WTC11 (cell line): ENCODE measurements around the gene RILP.

ENCODE experiments used
- CBFB ChIP-seq: sonication (generic); formaldehyde crosslinking; IDR thresholded peaks from 2 replicates; pipeline ENCODE4 v1.8.1; 2022; ENCODE audit warnings: mild to moderate bottlenecking, low read depth, missing genetic modification reagents
- CREM ChIP-seq: sonication (generic); formaldehyde crosslinking; IDR thresholded peaks from 2 replicates; pipeline ENCODE4 v1.8.1; 2022; ENCODE audit warnings: mild to moderate bottlenecking, missing genetic modification reagents, moderate library complexity
- MAX ChIP-seq: sonication (generic); formaldehyde crosslinking; IDR thresholded peaks from 2 replicates; pipeline ENCODE4 v1.8.0; 2022; ENCODE audit warnings: mild to moderate bottlenecking, missing genetic modification reagents
- TP53 ChIP-seq: sonication (generic); formaldehyde crosslinking; IDR thresholded peaks from 2 replicates; pipeline ENCODE4 v1.8.1; 2023; ENCODE audit warnings: mild to moderate bottlenecking, missing genetic modification reagents
- USF2 ChIP-seq: sonication (generic); formaldehyde crosslinking; IDR thresholded peaks from 2 replicates; pipeline ENCODE4 v1.8.1; 2023; ENCODE audit warnings: mild to moderate bottlenecking, missing genetic modification reagents, moderate library complexity
- ZNF121 ChIP-seq: sonication (generic); formaldehyde crosslinking; IDR thresholded peaks from 2 replicates; pipeline ENCODE4 v1.8.0; 2023; ENCODE audit warnings: missing genetic modification reagents
- TF ChIP-seq, protein P1 (sequence below): fragments of 200-600 bp; IDR thresholded peaks from 2 replicates; pipeline ENCODE4 v1.8.0; 2022; ENCODE audit warnings: antibody characterized with exemption
- TF ChIP-seq, protein P2 (sequence below): sonication (generic); formaldehyde crosslinking; IDR thresholded peaks from 2 replicates; pipeline ENCODE4 v1.8.1; 2022; ENCODE audit warnings: mild to moderate bottlenecking, missing genetic modification reagents, moderate library complexity, borderline replicate concordance
- TF ChIP-seq, protein P3 (sequence below): sonication (generic); formaldehyde crosslinking; IDR thresholded peaks from 2 replicates; pipeline ENCODE4 v1.8.0; 2023; ENCODE audit warnings: mild to moderate bottlenecking, missing genetic modification reagents
- TF ChIP-seq, protein P4 (sequence below): sonication (generic); formaldehyde crosslinking; IDR thresholded peaks from 2 replicates; pipeline ENCODE4 v1.8.1; 2022; ENCODE audit warnings: mild to moderate bottlenecking, moderate library complexity, missing genetic modification reagents
- TF ChIP-seq, protein P5 (sequence below): sonication (generic); formaldehyde crosslinking; IDR thresholded peaks from 2 replicates; pipeline ENCODE4 v1.8.1; 2022; ENCODE audit warnings: missing genetic modification reagents, borderline replicate concordance

DNA sequence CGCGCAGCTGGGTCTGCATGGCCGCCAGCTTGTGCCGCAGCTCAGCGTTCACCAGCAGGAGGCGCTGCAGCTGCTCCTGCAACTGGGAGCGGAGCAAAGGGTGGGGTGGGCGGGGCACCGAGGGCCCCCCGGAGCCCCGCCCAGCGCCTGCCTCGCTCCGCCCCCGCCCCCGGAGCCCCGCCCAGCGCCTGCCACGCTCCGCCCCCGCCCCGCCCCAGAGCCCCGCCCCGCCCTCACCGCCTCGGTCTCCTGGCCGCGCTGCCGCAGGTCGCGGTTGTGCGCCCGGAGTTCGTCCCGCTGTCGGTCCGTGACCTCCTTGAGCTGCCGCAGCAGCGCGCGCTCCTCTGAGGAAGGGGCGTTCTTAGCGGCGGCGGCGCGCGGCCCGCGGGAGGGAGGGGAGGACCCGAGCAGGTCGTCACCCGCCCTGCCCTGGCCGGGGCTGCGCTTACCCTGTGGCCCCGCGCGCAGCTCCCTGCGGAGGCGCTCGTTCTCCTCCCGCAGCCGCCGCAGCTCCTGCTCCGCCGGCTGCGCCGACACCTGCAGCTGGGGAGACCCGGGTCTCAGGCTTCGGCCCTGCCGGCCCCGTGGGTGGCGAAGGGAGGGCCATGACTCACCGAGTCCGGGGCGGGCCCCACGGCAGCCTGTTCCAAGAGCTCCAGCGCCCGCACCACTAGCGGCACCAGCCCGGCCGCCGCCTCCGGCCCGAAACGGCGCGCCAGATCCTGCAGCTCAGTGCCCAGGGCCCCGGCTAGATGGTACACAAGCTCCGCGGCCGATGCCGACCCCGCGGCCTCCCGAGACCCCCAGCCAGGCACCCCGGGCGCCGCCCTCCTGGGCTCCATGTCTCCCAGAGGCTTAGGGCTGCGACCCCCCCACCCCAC lies 463 bp downstream of the RILP start:
- TF ChIP-seq, protein P1, sequence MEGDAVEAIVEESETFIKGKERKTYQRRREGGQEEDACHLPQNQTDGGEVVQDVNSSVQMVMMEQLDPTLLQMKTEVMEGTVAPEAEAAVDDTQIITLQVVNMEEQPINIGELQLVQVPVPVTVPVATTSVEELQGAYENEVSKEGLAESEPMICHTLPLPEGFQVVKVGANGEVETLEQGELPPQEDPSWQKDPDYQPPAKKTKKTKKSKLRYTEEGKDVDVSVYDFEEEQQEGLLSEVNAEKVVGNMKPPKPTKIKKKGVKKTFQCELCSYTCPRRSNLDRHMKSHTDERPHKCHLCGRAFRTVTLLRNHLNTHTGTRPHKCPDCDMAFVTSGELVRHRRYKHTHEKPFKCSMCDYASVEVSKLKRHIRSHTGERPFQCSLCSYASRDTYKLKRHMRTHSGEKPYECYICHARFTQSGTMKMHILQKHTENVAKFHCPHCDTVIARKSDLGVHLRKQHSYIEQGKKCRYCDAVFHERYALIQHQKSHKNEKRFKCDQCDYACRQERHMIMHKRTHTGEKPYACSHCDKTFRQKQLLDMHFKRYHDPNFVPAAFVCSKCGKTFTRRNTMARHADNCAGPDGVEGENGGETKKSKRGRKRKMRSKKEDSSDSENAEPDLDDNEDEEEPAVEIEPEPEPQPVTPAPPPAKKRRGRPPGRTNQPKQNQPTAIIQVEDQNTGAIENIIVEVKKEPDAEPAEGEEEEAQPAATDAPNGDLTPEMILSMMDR, result peak; percentile 86; the same call in 1 of the 2 replicates
- no peak for TF ChIP-seq CREM (CRISPR knock-in tag)
- TF ChIP-seq, protein P2, sequence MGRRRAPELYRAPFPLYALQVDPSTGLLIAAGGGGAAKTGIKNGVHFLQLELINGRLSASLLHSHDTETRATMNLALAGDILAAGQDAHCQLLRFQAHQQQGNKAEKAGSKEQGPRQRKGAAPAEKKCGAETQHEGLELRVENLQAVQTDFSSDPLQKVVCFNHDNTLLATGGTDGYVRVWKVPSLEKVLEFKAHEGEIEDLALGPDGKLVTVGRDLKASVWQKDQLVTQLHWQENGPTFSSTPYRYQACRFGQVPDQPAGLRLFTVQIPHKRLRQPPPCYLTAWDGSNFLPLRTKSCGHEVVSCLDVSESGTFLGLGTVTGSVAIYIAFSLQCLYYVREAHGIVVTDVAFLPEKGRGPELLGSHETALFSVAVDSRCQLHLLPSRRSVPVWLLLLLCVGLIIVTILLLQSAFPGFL (CRISPR knock-in tag), result no peak
- TF ChIP-seq, protein P3, sequence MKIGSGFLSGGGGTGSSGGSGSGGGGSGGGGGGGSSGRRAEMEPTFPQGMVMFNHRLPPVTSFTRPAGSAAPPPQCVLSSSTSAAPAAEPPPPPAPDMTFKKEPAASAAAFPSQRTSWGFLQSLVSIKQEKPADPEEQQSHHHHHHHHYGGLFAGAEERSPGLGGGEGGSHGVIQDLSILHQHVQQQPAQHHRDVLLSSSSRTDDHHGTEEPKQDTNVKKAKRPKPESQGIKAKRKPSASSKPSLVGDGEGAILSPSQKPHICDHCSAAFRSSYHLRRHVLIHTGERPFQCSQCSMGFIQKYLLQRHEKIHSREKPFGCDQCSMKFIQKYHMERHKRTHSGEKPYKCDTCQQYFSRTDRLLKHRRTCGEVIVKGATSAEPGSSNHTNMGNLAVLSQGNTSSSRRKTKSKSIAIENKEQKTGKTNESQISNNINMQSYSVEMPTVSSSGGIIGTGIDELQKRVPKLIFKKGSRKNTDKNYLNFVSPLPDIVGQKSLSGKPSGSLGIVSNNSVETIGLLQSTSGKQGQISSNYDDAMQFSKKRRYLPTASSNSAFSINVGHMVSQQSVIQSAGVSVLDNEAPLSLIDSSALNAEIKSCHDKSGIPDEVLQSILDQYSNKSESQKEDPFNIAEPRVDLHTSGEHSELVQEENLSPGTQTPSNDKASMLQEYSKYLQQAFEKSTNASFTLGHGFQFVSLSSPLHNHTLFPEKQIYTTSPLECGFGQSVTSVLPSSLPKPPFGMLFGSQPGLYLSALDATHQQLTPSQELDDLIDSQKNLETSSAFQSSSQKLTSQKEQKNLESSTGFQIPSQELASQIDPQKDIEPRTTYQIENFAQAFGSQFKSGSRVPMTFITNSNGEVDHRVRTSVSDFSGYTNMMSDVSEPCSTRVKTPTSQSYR (CRISPR knock-in tag), result no peak
- 0 out of 2 replicates have a peak, but pooled peaks have one; percentile 13 for TF ChIP-seq MAX (CRISPR knock-in tag)
- no peak for TF ChIP-seq ZNF121 (CRISPR knock-in tag)
- TF ChIP-seq, protein P4, sequence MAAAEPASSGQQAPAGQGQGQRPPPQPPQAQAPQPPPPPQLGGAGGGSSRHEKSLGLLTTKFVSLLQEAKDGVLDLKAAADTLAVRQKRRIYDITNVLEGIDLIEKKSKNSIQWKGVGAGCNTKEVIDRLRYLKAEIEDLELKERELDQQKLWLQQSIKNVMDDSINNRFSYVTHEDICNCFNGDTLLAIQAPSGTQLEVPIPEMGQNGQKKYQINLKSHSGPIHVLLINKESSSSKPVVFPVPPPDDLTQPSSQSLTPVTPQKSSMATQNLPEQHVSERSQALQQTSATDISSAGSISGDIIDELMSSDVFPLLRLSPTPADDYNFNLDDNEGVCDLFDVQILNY (CRISPR knock-in tag), result 0 out of 2 replicates have a peak, but pooled peaks have one; percentile 70
- TF ChIP-seq, protein P5, sequence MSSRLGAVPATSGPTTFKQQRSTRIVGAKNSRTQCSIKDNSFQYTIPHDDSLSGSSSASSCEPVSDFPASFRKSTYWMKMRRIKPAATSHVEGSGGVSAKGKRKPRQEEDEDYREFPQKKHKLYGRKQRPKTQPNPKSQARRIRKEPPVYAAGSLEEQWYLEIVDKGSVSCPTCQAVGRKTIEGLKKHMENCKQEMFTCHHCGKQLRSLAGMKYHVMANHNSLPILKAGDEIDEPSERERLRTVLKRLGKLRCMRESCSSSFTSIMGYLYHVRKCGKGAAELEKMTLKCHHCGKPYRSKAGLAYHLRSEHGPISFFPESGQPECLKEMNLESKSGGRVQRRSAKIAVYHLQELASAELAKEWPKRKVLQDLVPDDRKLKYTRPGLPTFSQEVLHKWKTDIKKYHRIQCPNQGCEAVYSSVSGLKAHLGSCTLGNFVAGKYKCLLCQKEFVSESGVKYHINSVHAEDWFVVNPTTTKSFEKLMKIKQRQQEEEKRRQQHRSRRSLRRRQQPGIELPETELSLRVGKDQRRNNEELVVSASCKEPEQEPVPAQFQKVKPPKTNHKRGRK (CRISPR knock-in tag), result no peak
- TF ChIP-seq CBFB (CRISPR knock-in tag), result no peak
- TF ChIP-seq USF2, result no peak
- no peak for TF ChIP-seq TP53 (CRISPR knock-in tag)
